ENCODE measurements around the gene KLHDC7B.
A peak's percentile ranks its signal among the peaks of the same experiment; 100 is the strongest.

KLHDC7B gene

DNA sequence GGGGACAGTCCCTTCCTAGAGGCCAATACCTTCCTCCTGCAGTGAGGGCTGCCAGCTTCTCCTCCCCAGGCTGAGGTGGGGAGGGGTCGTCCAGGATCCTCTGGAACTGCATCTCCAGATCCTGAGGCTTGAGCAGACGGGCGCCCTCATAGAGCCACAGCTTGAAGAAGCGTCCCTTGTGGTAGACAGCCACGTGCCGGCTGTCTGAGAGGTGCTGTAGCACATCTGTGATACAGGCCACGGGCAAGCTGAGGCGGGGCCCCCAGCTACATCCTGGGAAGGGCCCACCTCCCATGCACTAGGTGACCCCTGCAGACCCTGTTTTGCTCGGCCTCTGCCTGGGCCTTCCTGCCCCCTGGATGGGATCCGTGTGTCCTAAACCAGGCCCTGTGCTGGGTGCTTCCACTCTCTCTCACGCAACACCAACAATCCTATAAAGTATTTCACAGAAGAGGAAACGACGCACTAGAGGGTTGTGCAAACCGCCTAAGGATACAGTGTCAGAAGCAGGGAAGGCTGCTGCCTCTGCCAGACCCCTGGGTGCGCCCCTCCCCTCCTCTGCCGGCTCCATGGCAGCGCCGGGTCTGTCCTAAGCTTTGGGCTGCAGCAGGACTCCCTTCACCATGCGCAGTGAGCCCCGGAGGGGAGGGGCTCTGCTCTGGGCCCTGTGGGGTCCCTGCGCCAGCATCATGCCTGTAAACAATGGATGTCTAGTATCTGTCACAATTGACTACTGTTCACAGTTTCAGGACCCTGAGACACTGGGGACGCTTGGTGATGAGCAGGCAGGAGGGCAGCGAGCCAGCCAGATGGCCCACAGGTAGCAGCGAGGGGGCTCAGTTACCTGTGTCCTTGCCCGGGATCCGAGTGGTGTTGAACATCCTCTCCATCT, 28.0 kb downstream of the KLHDC7B start:
- DNase-seq (ENCODE audit: low read depth), result no peak

DNA sequence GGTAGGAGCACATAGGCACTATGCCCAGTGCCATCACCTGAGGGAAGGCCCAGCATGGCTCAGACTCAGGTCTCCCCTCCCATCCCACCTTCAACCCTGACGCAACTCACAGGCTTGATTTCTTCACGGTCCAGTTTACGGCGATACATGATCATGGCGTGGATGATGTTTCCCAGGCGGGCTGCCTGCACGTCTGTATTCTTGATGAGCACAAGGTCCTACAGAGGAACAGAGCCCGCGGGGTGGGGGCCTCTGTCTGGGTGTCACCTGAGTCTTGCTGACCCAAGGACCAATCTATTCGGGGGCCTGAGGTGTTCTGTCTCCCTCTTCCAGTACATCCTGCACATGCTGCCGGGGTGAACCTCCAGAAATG, 28.7 kb downstream of the KLHDC7B start:
- DNase-seq (ENCODE audit: low read depth), result no peak

DNA sequence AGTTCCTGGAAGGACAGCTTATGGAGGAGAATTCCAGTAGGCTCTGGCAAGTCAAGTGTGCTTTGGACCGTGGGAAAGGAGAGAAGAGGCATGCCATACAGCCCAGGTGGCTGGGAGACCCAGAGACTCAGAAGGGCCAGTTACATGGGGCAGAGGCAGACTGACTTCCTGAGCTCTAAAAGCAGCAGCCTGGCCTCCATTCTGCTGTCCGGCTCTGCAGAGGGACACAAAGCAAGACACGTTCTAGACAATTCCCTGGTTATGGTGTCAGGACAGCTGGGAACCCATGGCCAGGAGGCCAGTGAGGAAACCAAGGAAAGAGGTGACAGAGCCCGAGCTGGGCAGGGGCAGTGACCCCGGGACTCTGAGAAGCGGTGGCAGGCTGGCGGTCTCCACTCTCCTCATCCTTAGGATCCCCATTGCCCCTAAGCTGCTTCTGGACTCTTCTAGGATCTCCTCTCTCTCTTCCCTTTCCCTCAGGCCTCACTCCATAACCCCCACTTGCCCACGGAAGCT, 29.8 kb downstream of the KLHDC7B start:
- DNase-seq (ENCODE audit: low read depth), result no peak

DNA sequence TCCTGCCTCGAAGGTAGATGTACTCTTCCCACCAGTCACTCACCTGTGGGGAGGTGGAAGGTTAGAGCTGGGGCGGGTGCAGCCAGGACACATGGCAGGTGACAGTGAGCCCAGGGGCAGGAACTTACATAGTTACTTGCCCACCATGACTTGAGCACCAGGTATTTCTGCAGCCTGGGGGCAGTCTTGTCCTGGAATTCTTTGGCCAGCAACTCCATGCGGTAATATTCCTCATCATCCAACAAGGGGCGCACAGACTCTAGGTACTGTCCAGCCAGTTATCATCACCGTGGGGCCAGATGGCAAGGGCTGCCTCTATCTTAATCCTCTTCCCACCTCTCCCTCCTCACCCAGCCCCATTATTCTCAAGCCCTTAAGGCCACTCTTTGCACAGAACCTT, 30.4 kb downstream of the KLHDC7B start:
- DNase-seq (ENCODE audit: low read depth), result no peak

DNA sequence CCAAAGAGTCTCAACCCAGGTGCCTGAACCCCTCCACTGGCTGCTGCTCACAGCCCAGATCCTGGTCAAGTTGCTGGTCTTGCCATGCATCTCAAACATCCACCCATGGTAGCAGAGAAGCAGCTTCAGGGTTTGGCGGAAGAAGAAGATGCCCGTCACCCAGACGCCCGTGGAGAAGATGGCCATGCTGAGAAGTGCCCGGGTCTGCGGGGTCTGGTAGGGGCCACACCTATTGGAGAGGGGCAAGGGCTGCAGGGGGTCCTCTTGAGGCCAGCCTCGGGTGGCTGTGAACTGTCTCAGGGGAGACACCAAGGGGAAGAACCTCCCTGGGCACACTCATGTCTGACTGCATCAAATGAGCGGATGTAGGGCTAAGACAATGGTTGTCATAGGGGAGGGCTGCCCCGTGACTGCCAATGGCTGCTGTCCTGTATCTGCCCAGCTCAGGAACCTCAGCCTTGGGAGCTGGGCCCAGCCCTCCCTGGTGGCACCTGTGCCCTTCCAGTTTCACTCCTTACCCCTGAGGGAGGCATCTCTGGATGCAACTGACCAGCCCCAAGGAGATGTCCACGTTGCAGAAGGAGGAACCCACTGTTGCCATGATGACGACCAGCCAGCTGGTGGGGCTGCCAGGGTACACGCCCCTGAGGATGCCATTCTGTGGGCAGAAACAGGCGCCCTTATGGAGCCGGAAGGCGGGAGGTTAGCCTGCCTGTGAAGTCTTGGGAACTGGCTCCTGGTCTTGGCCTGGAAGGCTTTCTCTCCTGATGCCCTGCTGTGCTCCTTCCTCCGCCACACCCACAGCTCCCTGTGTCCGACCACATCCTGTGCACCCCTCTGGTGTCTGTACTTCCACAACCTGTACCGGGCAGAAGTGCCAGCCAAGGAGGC, 31.4 kb downstream of the KLHDC7B start:
- DNase-seq (ENCODE audit: low read depth), result no peak

DNA sequence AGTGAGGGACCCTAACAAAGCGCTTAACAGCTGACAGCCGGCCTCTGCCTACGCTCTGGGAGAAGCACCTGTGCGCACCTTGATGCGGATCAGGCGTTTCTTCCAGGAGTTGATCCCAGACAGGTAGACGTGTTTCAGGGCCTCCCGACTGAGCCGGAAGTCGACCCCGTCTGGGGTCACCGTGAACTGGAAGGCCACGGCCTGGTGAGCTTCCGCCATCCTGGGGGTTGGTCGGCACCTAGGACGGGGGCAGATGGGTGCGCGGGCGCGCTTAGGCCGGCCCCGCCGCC, 31.9 kb downstream of the KLHDC7B start:
- no peak for DNase-seq (ENCODE audit: low read depth)

DNA sequence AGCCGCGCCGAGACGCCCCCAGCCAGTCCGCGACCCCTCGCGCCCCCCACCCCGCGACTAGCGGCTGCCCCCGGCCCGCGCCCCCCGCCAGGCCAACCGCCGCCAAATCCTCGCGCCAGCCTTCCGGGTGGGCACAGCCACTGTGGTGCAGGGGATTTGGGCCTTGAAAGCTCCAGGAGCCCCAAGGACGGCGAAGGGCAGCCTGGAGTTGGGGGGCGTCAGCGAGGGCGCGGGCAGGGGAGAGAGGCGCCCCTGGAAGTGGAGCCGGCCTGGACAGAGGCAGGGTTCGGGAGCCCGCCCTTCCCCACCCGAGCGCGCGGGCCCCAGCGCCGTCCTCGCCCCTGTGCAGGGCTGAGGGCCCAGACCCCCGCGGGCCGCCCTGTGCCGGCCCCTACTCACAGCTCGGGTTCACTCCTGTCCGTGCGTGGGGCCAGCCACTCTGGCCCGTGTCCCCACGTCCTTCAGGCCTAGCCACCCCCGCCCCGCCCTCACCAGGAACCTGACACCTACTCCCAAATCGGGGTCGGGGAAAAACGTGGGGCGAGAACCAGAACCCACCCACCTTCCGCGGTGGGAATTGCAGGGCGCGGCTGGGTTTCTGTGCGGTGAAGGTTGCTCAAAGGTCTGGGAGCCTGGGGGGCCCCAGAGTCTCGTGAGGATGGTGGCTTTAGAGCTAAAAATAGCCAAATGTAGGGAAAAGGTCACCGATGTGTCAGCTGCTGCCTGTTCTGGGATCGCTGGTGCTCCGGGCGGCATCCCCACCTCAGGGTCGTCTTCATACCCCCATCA, 32.5 kb downstream of the KLHDC7B start, which contains the start of gene CPT1B:
Gene CPT1B, minus strand, starts transcription at position 441 of the 789 bp plus-strand sequence. CDS start 512 bp downstream, outside the sequence.
- DNase-seq (ENCODE audit: low read depth), result no peak

DNA sequence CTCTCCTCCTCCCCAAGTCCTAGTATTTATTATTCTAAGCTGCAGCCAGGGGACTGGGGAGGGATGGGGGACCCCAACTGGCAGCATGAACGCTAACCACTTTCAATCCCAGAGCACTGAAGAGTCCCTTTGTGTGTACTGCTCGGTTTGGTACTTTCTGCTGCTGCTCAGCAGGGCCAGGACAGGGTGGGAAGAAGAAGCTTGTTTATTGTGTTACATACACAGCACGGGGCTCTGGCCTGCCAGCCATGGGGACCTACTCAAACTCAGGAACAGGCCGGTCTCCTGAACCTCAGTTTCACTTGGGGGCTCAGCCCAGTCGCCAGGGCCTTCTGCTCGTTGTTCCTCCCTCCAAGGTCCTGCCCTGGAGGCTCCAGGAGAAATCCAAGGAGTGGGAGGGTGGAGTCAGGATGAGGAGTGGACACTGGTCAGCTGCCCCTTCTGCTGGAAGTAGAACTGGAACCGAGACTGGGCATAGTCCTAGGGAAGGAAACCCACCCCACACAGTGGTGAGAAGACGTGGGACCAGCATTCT, 33.1 kb downstream of the KLHDC7B start:
- DNase-seq (ENCODE audit: low read depth), result no peak

DNA sequence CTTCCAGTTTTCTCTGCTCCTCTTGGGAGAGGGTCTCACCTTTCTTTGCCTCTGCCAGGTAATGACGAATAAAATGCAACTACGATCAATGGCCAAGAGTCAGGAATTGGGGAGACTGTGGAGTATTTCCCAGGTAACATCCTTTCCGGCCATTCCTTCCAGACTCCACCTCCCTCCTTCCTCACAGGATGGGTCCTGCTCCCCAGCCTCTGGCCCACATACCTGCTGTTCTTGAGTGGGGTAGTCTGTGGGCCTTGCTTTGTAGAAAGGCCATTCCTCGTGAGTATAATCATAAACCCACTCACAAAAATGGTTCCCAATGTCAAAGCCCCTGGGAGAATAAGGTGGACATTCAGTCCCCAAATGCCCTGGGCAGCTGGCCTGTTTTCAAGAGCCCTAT, 34.1 kb downstream of the KLHDC7B start:
- DNase-seq (ENCODE audit: low read depth), result no peak

DNA sequence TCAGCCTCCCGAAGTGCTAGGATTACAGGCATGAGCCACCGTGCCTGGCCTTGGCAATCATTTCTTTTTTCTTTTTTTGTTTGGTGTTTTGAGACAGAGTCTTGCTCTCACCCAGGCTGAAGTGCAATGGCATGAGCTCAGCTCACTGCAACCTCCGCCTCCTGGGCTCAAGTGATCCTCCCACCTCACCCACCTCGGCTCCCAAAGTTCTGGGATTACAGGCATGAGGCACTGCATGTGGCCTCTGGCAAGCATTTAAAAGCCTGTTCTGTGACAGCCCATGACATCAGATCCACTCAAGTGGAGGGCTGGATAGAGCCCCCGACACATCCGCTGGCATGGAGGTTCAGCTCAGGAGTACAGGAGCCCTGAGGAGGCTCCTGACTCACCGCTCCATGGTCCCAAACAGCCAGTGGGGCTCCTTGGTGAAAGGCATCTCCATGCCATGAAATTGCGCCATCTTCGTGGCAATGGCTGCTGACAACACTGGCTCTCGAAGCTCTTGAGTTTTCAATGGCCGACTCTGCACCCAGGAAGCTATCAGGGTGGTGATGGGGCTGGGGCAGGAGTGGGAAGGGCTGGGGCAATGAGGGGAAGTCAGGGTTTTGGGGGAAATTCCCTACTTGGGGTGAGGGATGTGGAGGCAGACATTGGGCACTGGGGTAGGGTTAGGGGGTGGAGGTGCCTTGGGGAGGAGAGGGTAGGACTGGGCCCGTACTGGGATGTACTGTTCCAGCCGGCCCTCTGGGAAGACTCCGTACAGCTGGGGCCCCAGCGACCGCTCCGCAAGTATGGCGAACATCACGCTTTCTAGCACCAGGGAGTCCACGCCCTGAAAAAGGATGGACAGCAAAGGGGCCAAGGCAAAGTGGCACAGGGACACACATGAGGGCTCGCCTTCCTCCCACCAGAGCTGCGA, 35.6 kb downstream of the KLHDC7B start:
- DNase-seq (ENCODE audit: low read depth), result no peak

DNA sequence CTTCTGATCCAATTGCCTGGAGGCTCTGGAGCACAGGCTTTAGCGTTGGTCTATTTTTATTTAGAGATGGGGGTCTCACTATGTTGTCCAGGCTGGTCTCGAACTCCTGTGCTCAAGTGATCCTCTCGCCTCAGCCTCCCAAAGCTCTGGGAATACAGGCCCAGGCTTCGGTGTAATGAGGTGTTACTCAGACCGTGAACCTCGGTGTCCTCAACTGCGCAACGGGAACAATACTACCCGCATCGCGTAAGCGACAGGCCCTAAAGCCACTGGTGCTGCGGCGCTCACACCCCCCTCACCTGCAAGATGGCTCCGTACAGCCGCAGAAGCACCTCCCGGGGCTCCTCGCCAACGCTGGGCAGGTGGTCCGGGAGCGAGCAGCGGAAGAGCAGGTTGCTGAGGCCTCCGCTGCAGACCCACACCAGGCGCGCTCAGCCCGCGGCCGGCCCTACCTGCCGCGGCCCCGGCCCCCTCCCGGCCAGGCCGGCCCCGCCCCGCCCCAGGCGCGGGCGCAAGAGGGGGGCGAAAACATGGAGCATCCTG, 36.3 kb downstream of the KLHDC7B start:
- peak; percentile 37 for DNase-seq (ENCODE audit: low read depth)

DNA sequence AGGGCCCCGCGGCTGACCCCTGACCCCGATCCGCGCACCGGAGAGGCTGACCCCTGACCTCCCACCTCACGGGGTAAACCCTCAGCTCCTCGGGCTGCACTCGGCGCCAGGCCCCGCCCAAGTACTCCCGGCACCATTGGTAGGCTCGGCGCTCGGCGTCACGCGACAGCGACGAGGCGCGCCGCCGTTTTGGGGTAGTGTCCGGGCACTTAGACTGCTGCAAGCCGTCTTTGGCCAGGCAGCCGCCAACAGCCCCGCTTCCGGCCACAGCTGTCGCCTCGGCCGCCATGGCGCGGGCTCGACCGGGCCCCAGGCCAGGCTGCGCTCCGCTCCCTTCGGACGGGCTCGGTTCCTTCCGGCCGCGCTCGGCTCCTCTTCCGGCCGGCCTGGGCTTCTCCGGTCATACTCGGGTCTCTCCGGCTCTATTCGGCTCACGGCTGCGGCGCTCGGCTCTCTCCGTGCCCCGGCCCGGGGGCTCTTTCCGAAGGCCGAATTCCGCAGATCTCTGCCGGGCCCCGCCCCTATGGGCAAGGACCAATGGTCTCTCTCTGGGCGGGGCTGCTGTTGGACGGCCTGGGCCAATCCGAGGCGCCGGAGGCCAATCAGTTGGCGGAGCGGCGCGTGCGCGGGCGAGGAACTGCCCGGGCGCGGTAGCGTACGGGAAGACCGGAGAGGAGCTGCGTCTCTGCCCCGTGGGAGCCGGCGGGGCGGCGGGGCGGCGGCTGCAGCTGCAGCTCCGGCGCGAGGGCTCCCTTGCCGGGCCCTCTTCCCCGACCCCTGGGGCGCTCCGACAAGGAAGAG, 37.0 kb downstream of the KLHDC7B start, which contains the start of gene CHKB:
Gene CHKB, minus strand, starts transcription at position 357 of the 801 bp plus-strand sequence. Its CDS starts 68 bp downstream, at position 289.
- DNase-seq (ENCODE audit: low read depth), result peak; percentile 99

DNA sequence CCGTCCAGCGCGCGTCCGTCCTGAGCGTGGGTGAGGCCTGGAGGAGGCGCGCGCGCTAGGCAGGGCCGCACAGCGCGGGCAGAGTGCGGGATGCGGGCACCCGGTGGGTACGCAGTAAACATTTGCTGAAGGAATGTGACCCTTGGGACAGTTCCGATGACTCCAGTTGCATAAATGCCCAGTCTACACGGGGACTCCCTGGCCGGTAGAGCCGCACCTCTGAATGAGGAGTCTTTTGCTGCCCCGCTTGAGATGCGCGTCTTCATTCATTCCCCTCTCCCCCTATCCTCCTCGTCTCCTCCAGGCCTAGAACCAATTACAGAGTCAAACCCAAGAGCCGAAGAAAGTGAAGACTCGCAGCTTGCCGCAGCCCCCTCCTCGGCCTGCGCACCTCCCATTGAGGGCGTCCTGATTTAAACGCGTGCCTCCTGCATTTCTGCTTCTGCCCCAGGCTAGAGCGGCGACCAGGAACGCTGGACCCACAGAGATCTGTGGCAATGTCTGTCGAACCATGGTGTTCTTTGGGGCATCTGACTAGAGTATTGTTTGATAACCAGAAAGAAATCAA, 37.7 kb downstream of the KLHDC7B start:
- DNase-seq (ENCODE audit: low read depth), result no peak

DNA sequence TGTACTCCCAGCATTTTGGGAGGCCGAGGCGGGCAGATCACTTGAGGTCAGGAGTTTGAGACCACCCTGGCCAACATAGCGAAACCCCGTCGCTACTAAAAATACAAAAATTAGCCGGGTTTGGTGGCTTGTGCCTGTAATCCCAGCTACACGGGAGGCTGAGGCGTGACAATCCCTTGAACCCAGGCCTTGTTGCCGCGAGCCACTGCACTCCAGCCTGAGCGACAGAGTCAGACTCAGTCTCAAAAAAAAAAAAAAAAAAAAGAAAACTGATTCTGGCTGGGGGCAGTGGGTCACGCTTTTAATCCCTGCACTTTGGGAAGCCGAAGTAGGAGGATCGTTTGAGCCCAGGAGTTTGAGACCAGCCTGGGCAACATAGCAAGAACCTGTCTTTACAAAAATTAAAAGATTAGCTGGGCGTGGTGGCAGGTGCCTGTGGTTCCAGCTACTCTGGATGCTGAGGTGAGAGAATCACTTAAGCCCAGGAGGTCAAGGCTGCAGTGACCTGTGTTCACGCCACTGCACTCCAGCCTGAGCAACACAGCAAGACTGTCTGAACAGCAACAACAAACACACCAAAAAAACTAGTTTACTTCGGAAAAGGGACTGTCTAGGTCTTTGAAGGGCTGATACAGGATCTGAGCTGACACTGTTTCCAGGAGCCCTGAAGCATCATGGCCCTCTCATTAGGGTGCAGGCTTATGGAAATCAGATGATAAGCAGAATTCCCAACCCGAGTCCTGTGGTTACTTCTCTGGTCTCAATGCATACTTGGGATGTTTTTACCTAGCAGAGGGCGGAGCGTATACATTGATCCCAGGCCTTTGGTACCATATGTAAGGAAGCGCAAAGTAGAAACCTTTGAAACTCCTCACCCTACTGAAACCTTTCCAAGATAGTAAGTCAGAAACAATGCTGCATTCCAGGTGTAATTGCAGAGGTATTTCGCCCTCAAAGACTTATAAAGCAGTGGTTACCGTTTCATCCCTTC, 38.7 kb downstream of the KLHDC7B start:
- DNase-seq (ENCODE audit: low read depth), result no peak

DNA sequence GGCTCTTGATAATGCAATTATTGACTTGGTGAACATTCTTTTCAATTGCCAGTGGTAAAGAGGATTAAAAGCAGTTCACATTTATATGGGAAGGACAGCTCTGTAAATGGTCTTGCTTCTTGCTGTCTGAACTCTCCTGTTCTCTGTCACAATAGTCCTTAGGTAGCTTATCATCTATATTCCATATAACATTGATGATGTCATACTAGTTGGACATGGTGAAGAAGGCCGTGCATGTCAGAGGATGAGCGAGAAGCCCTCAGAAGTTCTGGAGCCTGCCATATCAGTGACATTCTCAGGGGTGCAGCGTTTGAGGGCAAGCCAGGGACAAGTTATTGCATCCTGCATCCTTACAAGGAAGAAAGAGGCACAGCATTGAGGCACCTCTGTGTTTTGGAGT, 39.5 kb downstream of the KLHDC7B start:
- DNase-seq (ENCODE audit: low read depth), result no peak

DNA sequence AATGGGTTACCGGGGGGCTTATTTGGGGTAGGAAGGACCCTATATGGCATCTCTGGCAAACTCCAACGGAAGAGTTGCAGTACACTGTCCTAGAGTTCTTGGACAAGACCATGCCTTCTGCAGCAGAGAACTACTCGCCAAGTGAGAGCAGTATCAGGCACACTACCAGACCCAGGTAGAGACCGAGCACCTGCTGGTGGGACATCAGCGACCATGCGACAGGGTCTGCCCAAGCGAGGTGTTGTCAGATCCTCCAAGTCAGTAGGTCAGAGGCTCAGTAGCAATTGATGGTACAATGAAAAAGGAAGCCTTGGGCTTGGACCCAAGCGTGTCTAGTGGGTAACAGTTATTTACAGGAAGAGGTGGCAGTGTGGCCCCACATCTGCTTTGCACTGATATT, 40.1 kb downstream of the KLHDC7B start:
- DNase-seq (ENCODE audit: low read depth), result no peak

DNA sequence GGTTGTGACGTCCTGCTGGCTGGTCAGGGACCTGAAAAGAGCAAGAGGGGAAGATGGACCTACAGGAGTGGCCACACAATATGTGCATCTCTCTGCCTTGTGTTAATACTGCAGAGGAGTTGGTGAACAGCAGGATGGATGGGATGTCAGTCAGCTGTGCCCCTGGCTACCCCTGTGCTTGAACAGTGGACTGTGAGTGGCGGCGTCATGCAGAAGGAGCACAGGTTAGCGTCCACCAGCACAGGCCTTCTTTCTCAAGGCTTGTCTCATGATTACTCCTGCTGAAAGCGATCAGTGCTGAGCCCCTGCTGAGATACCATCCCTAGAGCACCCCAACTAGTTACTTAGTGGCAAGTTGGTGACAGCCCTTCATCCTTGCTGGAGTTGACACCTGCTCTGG, 40.7 kb downstream of the KLHDC7B start:
- no peak for DNase-seq (ENCODE audit: low read depth)

DNA sequence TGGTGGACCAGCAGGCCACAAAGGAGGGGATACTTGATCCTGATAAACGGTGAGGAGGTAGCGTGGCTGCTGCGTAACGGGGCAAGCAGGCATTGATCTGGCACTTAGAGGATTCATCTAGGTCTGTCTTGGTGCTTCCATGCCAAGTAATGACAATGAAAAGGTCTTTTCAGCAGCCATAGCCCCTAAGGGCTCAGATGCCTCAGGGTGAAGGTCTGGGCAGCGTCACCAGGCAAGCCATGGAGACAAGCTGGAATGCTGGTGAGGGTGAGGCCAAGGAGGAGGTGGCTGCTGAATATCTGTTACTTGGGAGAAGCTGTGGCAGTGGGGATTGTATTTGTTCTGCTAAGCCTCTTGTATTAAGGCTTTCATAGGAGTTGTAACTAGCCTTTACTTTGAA, 41.7 kb downstream of the KLHDC7B start:
- no peak for DNase-seq (ENCODE audit: low read depth)
